D341Med (cell line): ENCODE results near the gene ABCA13.

Source experiments
- DNase-seq: peaks from one replicate; pipeline ENCODE4 v3.0.0; 2012; ENCODE audit warnings: low spot score

Gene ABCA13

GRCh38 chr7:48438206-48438605 is 266.9 kb downstream of the ABCA13 start:
- no peak for DNase-seq

- DNase-seq: no peak
Observed at GRCh38 chr7:48441848-48442492, 270.7 kb downstream of the ABCA13 start.

- no peak for DNase-seq
Observed at GRCh38 chr7:48443051-48443450, 271.8 kb downstream of the ABCA13 start.

GRCh38 chr7:48446721-48447120 is 275.5 kb downstream of the ABCA13 start:
- no peak for DNase-seq

- DNase-seq: no peak
Observed at GRCh38 chr7:48452218-48452617, 281.0 kb downstream of the ABCA13 start.

GRCh38 chr7:48454750-48455192 is 283.5 kb downstream of the ABCA13 start:
- DNase-seq: no peak

- no peak for DNase-seq
Observed at GRCh38 chr7:48455363-48455762, 284.1 kb downstream of the ABCA13 start.

- no peak for DNase-seq
Observed at GRCh38 chr7:48458701-48459524, 287.7 kb downstream of the ABCA13 start.

- DNase-seq: no peak
Observed at GRCh38 chr7:48466713-48467112, 295.5 kb downstream of the ABCA13 start.

- no peak for DNase-seq
Observed at GRCh38 chr7:48471196-48471595, 299.9 kb downstream of the ABCA13 start.

- no peak for DNase-seq
Observed at GRCh38 chr7:48472640-48473039, 301.4 kb downstream of the ABCA13 start.

GRCh38 chr7:48473205-48473865 is 302.1 kb downstream of the ABCA13 start:
- no peak for DNase-seq

- DNase-seq: no peak
Observed at GRCh38 chr7:48481235-48481634, 310.0 kb downstream of the ABCA13 start.

- DNase-seq: no peak
Observed at GRCh38 chr7:48497521-48497920, 326.3 kb downstream of the ABCA13 start.

GRCh38 chr7:48502021-48502420 is 330.8 kb downstream of the ABCA13 start:
- no peak for DNase-seq

GRCh38 chr7:48505051-48505450 is 333.8 kb downstream of the ABCA13 start:
- no peak for DNase-seq

GRCh38 chr7:48505466-48505865 is 334.2 kb downstream of the ABCA13 start:
- DNase-seq: no peak

GRCh38 chr7:48506569-48506968 is 335.3 kb downstream of the ABCA13 start:
- DNase-seq: no peak

- no peak for DNase-seq
Observed at GRCh38 chr7:48511080-48511479, 339.8 kb downstream of the ABCA13 start.

GRCh38 chr7:48512892-48513291 is 341.6 kb downstream of the ABCA13 start:
- DNase-seq: no peak

- no peak for DNase-seq
Observed at GRCh38 chr7:48515171-48515570, 343.9 kb downstream of the ABCA13 start.

GRCh38 chr7:48518092-48518491 is 346.8 kb downstream of the ABCA13 start:
- no peak for DNase-seq

- no peak for DNase-seq
Observed at GRCh38 chr7:48522692-48523091, 351.4 kb downstream of the ABCA13 start.
